HFFc6 (cell line): Measurements from ENCODE around the gene PDS5B. TPM values are rescaled to one million over a fixed set of nuclear protein-coding genes. Genes with fewer than 3 reads are reported as not detected.

Experiments
- DNase-seq: peaks from one replicate; pipeline ENCODE4 v3.0.0-alpha.2; 2018
- H3K27ac Mint-ChIP-seq: 2 replicates; pipeline ENCODE4 v1.8.0; 2020; ENCODE audit warnings: mild to moderate bottlenecking, mixed read lengths
- H3K27me3 Mint-ChIP-seq: 2 replicates; pipeline ENCODE4 v1.8.0; 2021; ENCODE audit warnings: mild to moderate bottlenecking, moderate library complexity, mixed read lengths; ENCODE audit not compliant: insufficient read depth
- H3K36me3 Mint-ChIP-seq: 2 replicates; pipeline ENCODE4 v1.8.0; 2021; ENCODE audit warnings: low read depth, mixed read lengths
- H3K4me1 Mint-ChIP-seq: 2 replicates; pipeline ENCODE4 v1.8.0; 2020; ENCODE audit warnings: low read depth, mixed read lengths
- H3K4me3 Mint-ChIP-seq: 2 replicates; pipeline ENCODE4 v1.8.0; 2020; ENCODE audit warnings: mild to moderate bottlenecking, moderate library complexity, mixed read lengths
- H3K9me3 Mint-ChIP-seq: 2 replicates; pipeline ENCODE4 v1.8.0; 2020; ENCODE audit warnings: mild to moderate bottlenecking, mixed read lengths
- CTCF ChIP-seq: fragments of 200-600 bp; sonication (generic); IDR thresholded peaks from 2 replicates; pipeline ENCODE4 v1.5.0; 2021; ENCODE audit warnings: antibody characterized with exemption, mild to moderate bottlenecking
- total RNA-seq, 6 experiments: library from RNA; stranded (reverse); fragmentation: NEBNext Ultra II Directional; extraction: Animal tissue kit (Norgen Biotek cat#: 25700); gene quantifications; 2 replicates in 1 of 6; 3 replicates in 5 of 6; pipeline ENCODE4 v1.2.3, GENCODE V29; 2021

The PDS5B gene
- total RNA-seq, 6 experiments from 2014 or later, result 21.0 to 28.9 (median 24.6) TPM

GRCh38 chr13:32752997-32753606 is 166.8 kb downstream of the PDS5B start:
- H3K4me1 Mint-ChIP-seq, result no peaks in the 10 kb centered on the region
- no peaks in the 10 kb centered on the region for H3K27me3 Mint-ChIP-seq
- no peak for TF ChIP-seq CTCF
- H3K4me3 Mint-ChIP-seq, result no peak overlapping the region
- H3K27ac Mint-ChIP-seq, result no peak overlapping the region
- no peak for DNase-seq
- no peaks in the 10 kb centered on the region for H3K9me3 Mint-ChIP-seq
- peaks cover 11% of the 10 kb centered on the region for H3K36me3 Mint-ChIP-seq

GRCh38 chr13:32754179-32754578 is 167.9 kb downstream of the PDS5B start:
- TF ChIP-seq CTCF, result no peak
- DNase-seq, result no peak
- Mint-ChIP-seq H3K9me3 (no peaks in the 10 kb centered on the region), H3K27ac (no peak overlapping the region), H3K4me3 (no peak overlapping the region), H3K4me1 (no peaks in the 10 kb centered on the region), H3K36me3 (peaks cover 17% of the 10 kb centered on the region), H3K27me3 (no peaks in the 10 kb centered on the region)

- no peaks in the 10 kb centered on the region for H3K4me1 Mint-ChIP-seq
- H3K4me3 Mint-ChIP-seq, result no peak overlapping the region
- H3K27me3 Mint-ChIP-seq, result no peaks in the 10 kb centered on the region
- TF ChIP-seq CTCF, result no peak
- H3K9me3 Mint-ChIP-seq, result peaks cover 7% of the 10 kb centered on the region; the same call in 1 of the 2 replicates
- no peak overlapping the region for H3K27ac Mint-ChIP-seq
- no peak for DNase-seq
- H3K36me3 Mint-ChIP-seq, result peaks cover 46% of the 10 kb centered on the region
Observed at GRCh38 chr13:32759152-32759551, 172.9 kb downstream of the PDS5B start.

GRCh38 chr13:32761472-32761871 is 175.2 kb downstream of the PDS5B start:
- no peak overlapping the region for H3K27ac Mint-ChIP-seq

GRCh38 chr13:32779119-32779518 is 192.9 kb downstream of the PDS5B start:
- no peak overlapping the region for H3K4me3 Mint-ChIP-seq
- TF ChIP-seq CTCF, result no peak
- no peak overlapping the region for H3K27ac Mint-ChIP-seq
- H3K27me3 Mint-ChIP-seq, result peaks cover 2% of the 10 kb centered on the region; the same call in 1 of the 2 replicates
- H3K9me3 Mint-ChIP-seq, result no peaks in the 10 kb centered on the region
- DNase-seq, result no peak
- H3K4me1 Mint-ChIP-seq, result peaks cover 35% of the 10 kb centered on the region
- peaks cover 25% of the 10 kb centered on the region for H3K36me3 Mint-ChIP-seq

More at GRCh38 chr13:32761472-32761871, 175.2 kb downstream of the PDS5B start:
- no peak for TF ChIP-seq CTCF
- Mint-ChIP-seq H3K4me3 (no peak overlapping the region), H3K4me1 (no peaks in the 10 kb centered on the region), H3K36me3 (peaks cover 46% of the 10 kb centered on the region), H3K27me3 (no peaks in the 10 kb centered on the region), H3K9me3 (peaks cover 7% of the 10 kb centered on the region; the same call in 1 of the 2 replicates)
- no peak for DNase-seq
